ENCODE results near the gene ALK.

Gene ALK

GRCh38 chr2:29187926-29188325 is 733.5 kb downstream of the ALK start:
- Histone ChIP-seq H3F3A (ENCODE audit: insufficient read depth, low read length) (peaks cover 11% of the 10 kb centered on the region), H3K9me2 (replicated peaks; ENCODE audit: insufficient read depth, low read length) (no peaks in the 10 kb centered on the region), H4K20me1 (ENCODE audit: insufficient read depth, low read length) (no peaks in the 10 kb centered on the region), H3K4me1 (ENCODE audit: low read length) (0 out of 2 replicates have a peak, but pooled peaks cover 5% of the 10 kb centered on the region), H3K9me3 (replicated peaks; ENCODE audit: insufficient read depth, low read length) (no peaks in the 10 kb centered on the region), H2AFZ (ENCODE audit: low read length) (no peak overlapping the region), H3K36me3 (replicated peaks; ENCODE audit: insufficient read depth, low read length) (no peaks in the 10 kb centered on the region), H3K4me3 (ENCODE audit: low read length) (no peak overlapping the region), H3K9ac (ENCODE audit: low read length) (no peak overlapping the region), H3K4me2 (ENCODE audit: low read depth, low read length) (no peak overlapping the region), H3K27ac (ENCODE audit: low read length) (no peak overlapping the region; the same call in 1 of the 2 replicates), H3K79me2 (ENCODE audit: low read length) (no peaks in the 10 kb centered on the region), H3K27me3 (replicated peaks; ENCODE audit: insufficient read depth, low read length) (no peaks in the 10 kb centered on the region)
- TF ChIP-seq EZH2 (optimal IDR thresholded peaks at IDR 0.05; ENCODE audit: low read depth, low read length) = no peak
- no peak for TF ChIP-seq EZH2phosphoT487 (IDR thresholded peaks at IDR 0.05; ENCODE audit: low read length)
- no peak for TF ChIP-seq CTCF (IDR thresholded peaks at IDR 0.05; ENCODE audit: low read length)
- DNase-seq = no peak

- Histone ChIP-seq H3K4me1 (ENCODE audit: low read length) (0 out of 2 replicates have a peak, but pooled peaks cover 5% of the 10 kb centered on the region), H3K9ac (ENCODE audit: low read length) (no peak overlapping the region), H3F3A (ENCODE audit: insufficient read depth, low read length) (peaks cover 11% of the 10 kb centered on the region), H3K27me3 (replicated peaks; ENCODE audit: insufficient read depth, low read length) (no peaks in the 10 kb centered on the region), H3K9me3 (replicated peaks; ENCODE audit: insufficient read depth, low read length) (no peaks in the 10 kb centered on the region), H4K20me1 (ENCODE audit: insufficient read depth, low read length) (no peaks in the 10 kb centered on the region), H3K9me2 (replicated peaks; ENCODE audit: insufficient read depth, low read length) (no peaks in the 10 kb centered on the region), H3K79me2 (ENCODE audit: low read length) (no peaks in the 10 kb centered on the region), H3K36me3 (replicated peaks; ENCODE audit: insufficient read depth, low read length) (no peaks in the 10 kb centered on the region), H3K4me2 (ENCODE audit: low read depth, low read length) (no peak overlapping the region), H2AFZ (ENCODE audit: low read length) (no peak overlapping the region), H3K27ac (ENCODE audit: low read length) (no peak overlapping the region), H3K4me3 (ENCODE audit: low read length) (no peak overlapping the region)
- DNase-seq = no peak
- TF ChIP-seq CTCF (IDR thresholded peaks at IDR 0.05; ENCODE audit: low read length) (no peak), EZH2 (optimal IDR thresholded peaks at IDR 0.05; ENCODE audit: low read depth, low read length) (no peak), EZH2phosphoT487 (IDR thresholded peaks at IDR 0.05; ENCODE audit: low read length) (no peak)
Observed at GRCh38 chr2:29186817-29187216, 734.6 kb downstream of the ALK start.

GRCh38 chr2:29184531-29184930 is 736.9 kb downstream of the ALK start:
- Histone ChIP-seq H4K20me1 (ENCODE audit: insufficient read depth, low read length) (no peaks in the 10 kb centered on the region), H3K4me1 (ENCODE audit: low read length) (0 out of 2 replicates have a peak, but pooled peaks cover 5% of the 10 kb centered on the region), H2AFZ (ENCODE audit: low read length) (no peak overlapping the region), H3K9ac (ENCODE audit: low read length) (no peak overlapping the region), H3K27ac (ENCODE audit: low read length) (no peak overlapping the region), H3K9me2 (replicated peaks; ENCODE audit: insufficient read depth, low read length) (no peaks in the 10 kb centered on the region), H3K9me3 (replicated peaks; ENCODE audit: insufficient read depth, low read length) (no peaks in the 10 kb centered on the region), H3F3A (ENCODE audit: insufficient read depth, low read length) (peaks cover 8% of the 10 kb centered on the region), H3K4me2 (ENCODE audit: low read depth, low read length) (no peak overlapping the region), H3K79me2 (ENCODE audit: low read length) (no peaks in the 10 kb centered on the region), H3K36me3 (replicated peaks; ENCODE audit: insufficient read depth, low read length) (no peaks in the 10 kb centered on the region), H3K27me3 (replicated peaks; ENCODE audit: insufficient read depth, low read length) (no peaks in the 10 kb centered on the region), H3K4me3 (ENCODE audit: low read length) (no peak overlapping the region)
- DNase-seq = no peak
- no peak for TF ChIP-seq EZH2 (optimal IDR thresholded peaks at IDR 0.05; ENCODE audit: low read depth, low read length)
- no peak for TF ChIP-seq EZH2phosphoT487 (IDR thresholded peaks at IDR 0.05; ENCODE audit: low read length)

GRCh38 chr2:29182920-29183319 is 738.5 kb downstream of the ALK start:
- Histone ChIP-seq H3K79me2 (ENCODE audit: low read length) (no peaks in the 10 kb centered on the region), H3K4me3 (ENCODE audit: low read length) (no peak overlapping the region), H3K27me3 (replicated peaks; ENCODE audit: insufficient read depth, low read length) (no peaks in the 10 kb centered on the region), H2AFZ (ENCODE audit: low read length) (no peak overlapping the region), H3K9ac (ENCODE audit: low read length) (no peak overlapping the region), H3K36me3 (replicated peaks; ENCODE audit: insufficient read depth, low read length) (no peaks in the 10 kb centered on the region), H3K9me2 (replicated peaks; ENCODE audit: insufficient read depth, low read length) (no peaks in the 10 kb centered on the region), H3K4me2 (ENCODE audit: low read depth, low read length) (no peak overlapping the region), H3F3A (ENCODE audit: insufficient read depth, low read length) (no peaks in the 10 kb centered on the region), H3K27ac (ENCODE audit: low read length) (no peak overlapping the region), H3K9me3 (replicated peaks; ENCODE audit: insufficient read depth, low read length) (no peaks in the 10 kb centered on the region), H3K4me1 (ENCODE audit: low read length) (0 out of 2 replicates have a peak, but pooled peaks cover 2% of the 10 kb centered on the region), H4K20me1 (ENCODE audit: insufficient read depth, low read length) (no peaks in the 10 kb centered on the region)
- no peak for DNase-seq
- TF ChIP-seq EZH2phosphoT487 (IDR thresholded peaks at IDR 0.05; ENCODE audit: low read length) (no peak), CTCF (IDR thresholded peaks at IDR 0.05; ENCODE audit: low read length) (no peak), EZH2 (optimal IDR thresholded peaks at IDR 0.05; ENCODE audit: low read depth, low read length) (no peak)
